GM19043 (cell line): ENCODE results near the gene TTC7B.

Source experiments
- ATAC-seq: cut with Tn5 transposase; IDR thresholded peaks from one replicate; pipeline ENCODE4 v1.9.1; 2021; ENCODE audit warnings: low read depth; ENCODE audit not compliant: unreplicated experiment

Gene TTC7B

GRCh38 chr14:90808759-90809529 lies 7.3 kb downstream of the TTC7B start:
- no peak for ATAC-seq

GRCh38 chr14:90807060-90807459 lies 9.2 kb downstream of the TTC7B start:
- no peak for ATAC-seq

GRCh38 chr14:90805662-90806540 lies 10.3 kb downstream of the TTC7B start:
- ATAC-seq = no peak

- ATAC-seq = no peak
These were observed 11.2 kb downstream of the TTC7B start for GRCh38 chr14:90805084-90805391.

- no peak for ATAC-seq
These were observed 11.7 kb downstream of the TTC7B start for GRCh38 chr14:90804292-90805083.

GRCh38 chr14:90803249-90803648 lies 13.0 kb downstream of the TTC7B start:
- no peak for ATAC-seq

GRCh38 chr14:90799420-90799819 lies 16.8 kb downstream of the TTC7B start:
- no peak for ATAC-seq

- no peak for ATAC-seq
These were observed 18.3 kb downstream of the TTC7B start for GRCh38 chr14:90797919-90798318.

- no peak for ATAC-seq
These were observed 18.8 kb downstream of the TTC7B start for GRCh38 chr14:90797451-90797850.

- no peak for ATAC-seq
These were observed 19.9 kb downstream of the TTC7B start for GRCh38 chr14:90796329-90796728.

GRCh38 chr14:90795744-90796143 lies 20.5 kb downstream of the TTC7B start:
- no peak for ATAC-seq

GRCh38 chr14:90791486-90791885 lies 24.7 kb downstream of the TTC7B start:
- ATAC-seq = no peak

- no peak for ATAC-seq
These were observed 28.2 kb downstream of the TTC7B start for GRCh38 chr14:90788031-90788430.

GRCh38 chr14:90785876-90786450 lies 30.3 kb downstream of the TTC7B start:
- no peak for ATAC-seq

GRCh38 chr14:90785471-90785870 lies 30.8 kb downstream of the TTC7B start:
- no peak for ATAC-seq

GRCh38 chr14:90784621-90785270 lies 31.5 kb downstream of the TTC7B start:
- ATAC-seq = no peak

GRCh38 chr14:90783344-90783743 lies 32.9 kb downstream of the TTC7B start:
- ATAC-seq = no peak

GRCh38 chr14:90782892-90783291 lies 33.3 kb downstream of the TTC7B start:
- no peak for ATAC-seq

GRCh38 chr14:90781876-90782275 lies 34.4 kb downstream of the TTC7B start:
- ATAC-seq = no peak

GRCh38 chr14:90781344-90781761 lies 34.9 kb downstream of the TTC7B start:
- no peak for ATAC-seq
